ENCODE results near the gene PIK3C3.
"Not testable (repeated sequence)": the region's sequence is repeated elsewhere in the genome, so short reads cannot be mapped to it uniquely, and the experiment has no call there.

The PIK3C3 gene

DNA sequence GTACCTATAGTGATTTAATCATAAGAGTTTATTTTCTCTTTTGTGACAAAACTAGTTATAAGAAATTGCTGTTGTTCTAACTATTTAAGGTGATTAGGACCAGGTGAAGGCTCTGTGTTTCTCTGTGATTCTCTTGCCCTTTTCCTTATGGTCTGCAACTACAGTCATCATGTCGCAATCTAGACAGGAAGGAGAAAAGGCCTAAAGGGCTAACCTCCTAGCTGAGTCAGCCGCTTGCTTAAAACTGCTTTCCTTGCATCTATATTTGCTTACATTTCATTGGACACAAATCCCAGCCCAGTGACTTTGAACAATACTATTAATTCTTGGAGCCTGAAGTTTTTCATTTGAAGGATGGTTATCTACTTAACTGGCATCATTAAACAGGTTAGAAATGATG is 93.1 kb downstream of the PIK3C3 start:
- no peak overlapping the region for H3K4me2 ChIP-seq (ENCODE audit: low read depth, low read length, poor library complexity, severe bottlenecking)
- H3K79me2 ChIP-seq (ENCODE audit: insufficient read depth, low read length) = no peaks in the 10 kb centered on the region
- H3K9me3 ChIP-seq (ENCODE audit: insufficient read depth, low read length) = no peaks in the 10 kb centered on the region
- H2AFZ ChIP-seq (ENCODE audit: low read depth, low read length, severe bottlenecking) = no peak overlapping the region
- H3K4me3 ChIP-seq (ENCODE audit: insufficient read depth, low read length, poor library complexity, severe bottlenecking) = no peak overlapping the region
- no peaks in the 10 kb centered on the region for H3K9me2 ChIP-seq (replicated peaks; ENCODE audit: insufficient read depth, low read length)
- no peak overlapping the region for H3K27ac ChIP-seq (ENCODE audit: low read depth, low read length)
- no peak overlapping the region for H3K9ac ChIP-seq (ENCODE audit: low read length)
- H3F3A ChIP-seq (ENCODE audit: insufficient read depth) = peaks cover 6% of the 10 kb centered on the region; the same call in 1 of the 2 replicates
- H3K36me3 ChIP-seq (ENCODE audit: low read length) = peaks cover 10% of the 10 kb centered on the region; the same call in 1 of the 2 replicates
- H3K27me3 ChIP-seq (ENCODE audit: low read length) = no peaks in the 10 kb centered on the region
- TF ChIP-seq CTCF (IDR thresholded peaks at IDR 0.05; ENCODE audit: insufficient read depth, low read length, poor library complexity, severe bottlenecking) = no peak
- TF ChIP-seq EZH2phosphoT487 (conservative IDR thresholded peaks at IDR 0.05; ENCODE audit: low read length) = no peak
- no peaks in the 10 kb centered on the region for H4K20me1 ChIP-seq (ENCODE audit: low read depth, low read length)

DNA sequence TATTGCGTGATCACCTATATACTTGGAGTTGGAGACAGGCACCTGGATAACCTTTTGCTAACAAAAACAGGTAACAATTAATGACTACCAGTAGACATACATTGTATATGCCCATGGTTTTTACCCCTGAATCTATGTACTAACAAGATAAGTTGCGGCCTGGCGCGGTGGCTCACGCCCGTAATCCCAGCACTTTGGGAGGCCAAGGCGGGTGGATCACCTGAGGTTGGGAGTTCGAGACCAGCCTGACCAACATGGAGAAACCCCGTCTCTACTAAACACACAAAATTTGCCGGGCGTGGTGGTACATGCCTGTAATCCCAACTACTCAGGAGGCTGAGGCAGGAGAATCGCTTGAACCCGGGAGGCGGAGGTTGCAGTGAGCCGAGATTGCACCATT is 94.5 kb downstream of the PIK3C3 start:
- not testable (repeated sequence) for H3K27me3 ChIP-seq (ENCODE audit: low read length); H3K27ac ChIP-seq (ENCODE audit: low read depth, low read length); H3K9me3 ChIP-seq (ENCODE audit: insufficient read depth, low read length); H2AFZ ChIP-seq (ENCODE audit: low read depth, low read length, severe bottlenecking); H3K9me2 ChIP-seq (replicated peaks; ENCODE audit: insufficient read depth, low read length); H3K36me3 ChIP-seq (ENCODE audit: low read length); H3K4me3 ChIP-seq (ENCODE audit: insufficient read depth, low read length, poor library complexity, severe bottlenecking); H4K20me1 ChIP-seq (ENCODE audit: low read depth, low read length); H3K79me2 ChIP-seq (ENCODE audit: insufficient read depth, low read length); H3K4me2 ChIP-seq (ENCODE audit: low read depth, low read length, poor library complexity, severe bottlenecking); H3K9ac ChIP-seq (ENCODE audit: low read length); H3F3A ChIP-seq (ENCODE audit: insufficient read depth)

- Histone ChIP-seq H3F3A (ENCODE audit: insufficient read depth) (peaks cover 6% of the 10 kb centered on the region; the same call in 1 of the 2 replicates), H3K27me3 (ENCODE audit: low read length) (no peaks in the 10 kb centered on the region), H3K36me3 (ENCODE audit: low read length) (peaks cover 6% of the 10 kb centered on the region; the same call in 1 of the 2 replicates)
Observed at GRCh38 chr18:42051411-42051810, 96.4 kb downstream of the PIK3C3 start.

More at GRCh38 chr18:42051411-42051810, 96.4 kb downstream of the PIK3C3 start:
- no peaks in the 10 kb centered on the region for H3K9me2 ChIP-seq (replicated peaks; ENCODE audit: insufficient read depth, low read length)
- no peak overlapping the region for H3K27ac ChIP-seq (ENCODE audit: low read depth, low read length)
- no peak overlapping the region for H2AFZ ChIP-seq (ENCODE audit: low read depth, low read length, severe bottlenecking)
- TF ChIP-seq EZH2phosphoT487 (conservative IDR thresholded peaks at IDR 0.05; ENCODE audit: low read length) (no peak), CTCF (IDR thresholded peaks at IDR 0.05; ENCODE audit: insufficient read depth, low read length, poor library complexity, severe bottlenecking) (no peak)
- H3K9me3 ChIP-seq (ENCODE audit: insufficient read depth, low read length) = no peaks in the 10 kb centered on the region
- H3K4me2 ChIP-seq (ENCODE audit: low read depth, low read length, poor library complexity, severe bottlenecking) = no peak overlapping the region
- H3K79me2 ChIP-seq (ENCODE audit: insufficient read depth, low read length) = no peaks in the 10 kb centered on the region
- H3K4me3 ChIP-seq (ENCODE audit: insufficient read depth, low read length, poor library complexity, severe bottlenecking) = no peak overlapping the region
- no peaks in the 10 kb centered on the region for H4K20me1 ChIP-seq (ENCODE audit: low read depth, low read length)
- H3K9ac ChIP-seq (ENCODE audit: low read length) = no peak overlapping the region
